HG03432 (cell line): ENCODE measurements around the gene PRKRIP1.
A peak's percentile ranks its signal among the peaks of the same experiment; 100 is the strongest.
"Not testable (repeated sequence)": the region's sequence is repeated elsewhere in the genome, so short reads cannot be mapped to it uniquely, and the experiment has no call there.

ENCODE experiments used
- ATAC-seq: cut with Tn5 transposase; IDR thresholded peaks from one replicate; pipeline ENCODE4 v1.9.1; 2021; ENCODE audit warnings: mild to moderate bottlenecking, moderate library complexity; ENCODE audit not compliant: unreplicated experiment

The PRKRIP1 gene

GRCh38 chr7:102403563-102403962 is 7.4 kb downstream of the PRKRIP1 start:
- no peak for ATAC-seq

DNA sequence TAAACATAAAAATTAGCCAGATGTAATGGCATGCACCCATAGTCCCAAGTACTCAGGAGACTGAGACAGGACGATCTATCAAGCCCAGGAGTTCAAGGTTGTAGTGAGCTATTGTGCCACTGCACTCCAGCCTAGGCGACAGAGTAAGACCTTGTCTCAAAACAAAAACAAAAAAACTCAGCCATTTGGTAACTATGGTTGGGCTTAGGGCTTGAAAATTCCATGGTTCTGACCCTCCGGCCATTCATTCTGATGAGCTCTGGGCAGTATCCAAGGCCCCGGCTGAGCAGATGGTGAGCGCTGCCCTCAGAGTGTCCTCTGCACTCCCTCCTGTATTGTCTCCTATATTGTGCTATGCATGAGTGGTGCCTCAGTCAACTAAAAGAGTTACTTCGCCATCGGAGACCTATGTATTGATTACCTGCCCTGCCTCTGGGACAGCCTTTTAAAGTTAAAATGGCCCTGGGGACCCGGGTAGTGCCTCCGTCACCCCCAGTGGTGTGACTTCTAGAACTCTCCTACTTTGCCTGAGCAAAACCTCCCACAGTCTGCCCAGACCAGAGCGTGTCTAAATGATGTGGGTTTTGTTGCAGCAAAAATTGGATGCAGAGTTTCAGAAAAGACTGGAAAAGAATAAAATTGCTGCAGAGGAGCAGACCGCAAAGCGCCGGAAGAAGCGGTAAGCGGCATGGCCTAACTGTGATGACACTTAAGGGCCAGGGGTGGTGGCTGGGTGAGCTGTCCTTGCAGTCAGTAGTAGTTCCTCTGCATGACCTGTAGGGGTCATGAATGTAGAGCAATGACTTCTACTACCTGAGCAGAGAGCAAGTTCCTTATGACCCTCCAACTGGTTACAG is 8.1 kb downstream of the PRKRIP1 start:
- peak; percentile 69 for ATAC-seq

- not testable (repeated sequence) for ATAC-seq
These were observed 8.7 kb downstream of the PRKRIP1 start for GRCh38 chr7:102404862-102405188.

GRCh38 chr7:102407910-102408309 is 11.7 kb downstream of the PRKRIP1 start:
- peak; percentile 15 for ATAC-seq

DNA sequence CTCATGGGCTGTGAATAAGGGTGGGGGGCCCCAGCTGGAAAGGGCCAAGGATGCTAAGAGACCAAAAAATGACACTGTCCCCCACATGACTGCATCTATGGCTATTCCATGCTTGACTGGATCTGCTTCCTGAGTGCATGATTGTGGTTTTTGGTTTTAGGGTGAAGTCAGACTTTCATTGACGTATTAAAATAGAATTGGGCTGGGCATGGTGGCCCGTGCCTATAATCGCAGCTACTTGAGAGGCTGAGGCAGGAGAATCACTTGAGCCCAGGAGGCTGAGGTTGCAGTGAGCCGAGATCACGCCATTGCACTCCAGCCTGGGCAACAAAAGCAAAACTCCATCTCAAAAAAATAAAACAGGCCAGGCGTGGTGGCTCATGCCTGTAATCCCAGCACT is 12.4 kb downstream of the PRKRIP1 start:
- peak; percentile 76 for ATAC-seq

DNA sequence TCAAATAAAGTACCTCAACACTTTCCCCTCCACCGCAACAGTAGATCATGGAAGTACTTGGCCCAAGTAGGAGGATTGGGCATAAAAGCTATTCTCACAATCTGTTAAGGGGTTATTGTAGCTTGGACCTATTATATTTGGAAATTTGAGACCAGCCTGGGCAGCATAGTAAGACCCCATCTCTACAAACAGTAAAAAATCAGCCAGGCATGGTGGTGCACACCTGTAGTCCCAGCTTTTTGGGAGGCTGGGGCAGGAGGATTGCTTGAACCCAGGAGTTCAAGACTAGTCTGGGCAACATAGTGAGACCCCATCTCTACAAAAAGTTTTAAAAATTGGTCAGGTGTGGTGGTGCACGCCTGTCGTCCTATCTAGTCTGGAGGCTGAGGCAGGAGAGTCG is 13.2 kb downstream of the PRKRIP1 start:
- no peak for ATAC-seq

- no peak for ATAC-seq
These were observed 14.0 kb downstream of the PRKRIP1 start for GRCh38 chr7:102410123-102410522.

- no peak for ATAC-seq
These were observed 14.8 kb downstream of the PRKRIP1 start for GRCh38 chr7:102410918-102411317.

DNA sequence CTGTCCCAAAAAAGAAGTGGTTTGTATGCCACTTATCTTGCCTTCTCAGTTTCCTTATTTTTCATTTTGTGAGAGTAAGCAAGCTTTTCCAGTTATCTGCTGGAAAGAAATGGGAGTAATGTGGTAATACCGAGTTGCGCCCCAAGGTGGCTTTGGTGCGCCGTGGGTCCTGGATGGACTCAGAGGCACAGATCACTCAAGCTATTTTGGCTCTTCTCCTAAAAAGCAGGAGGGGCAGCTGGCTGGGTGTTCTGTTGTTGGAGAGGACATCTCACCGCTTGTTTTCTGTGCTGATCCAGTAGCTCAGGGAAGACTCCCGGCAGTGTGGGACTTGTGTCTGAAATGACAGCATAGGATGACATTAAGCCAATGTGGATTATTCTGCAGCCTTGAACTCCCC is 16.4 kb downstream of the PRKRIP1 start:
- ATAC-seq, result no peak

GRCh38 chr7:102413091-102413490 is 16.9 kb downstream of the PRKRIP1 start:
- no peak for ATAC-seq

GRCh38 chr7:102413611-102414010 is 17.4 kb downstream of the PRKRIP1 start:
- ATAC-seq, result no peak

DNA sequence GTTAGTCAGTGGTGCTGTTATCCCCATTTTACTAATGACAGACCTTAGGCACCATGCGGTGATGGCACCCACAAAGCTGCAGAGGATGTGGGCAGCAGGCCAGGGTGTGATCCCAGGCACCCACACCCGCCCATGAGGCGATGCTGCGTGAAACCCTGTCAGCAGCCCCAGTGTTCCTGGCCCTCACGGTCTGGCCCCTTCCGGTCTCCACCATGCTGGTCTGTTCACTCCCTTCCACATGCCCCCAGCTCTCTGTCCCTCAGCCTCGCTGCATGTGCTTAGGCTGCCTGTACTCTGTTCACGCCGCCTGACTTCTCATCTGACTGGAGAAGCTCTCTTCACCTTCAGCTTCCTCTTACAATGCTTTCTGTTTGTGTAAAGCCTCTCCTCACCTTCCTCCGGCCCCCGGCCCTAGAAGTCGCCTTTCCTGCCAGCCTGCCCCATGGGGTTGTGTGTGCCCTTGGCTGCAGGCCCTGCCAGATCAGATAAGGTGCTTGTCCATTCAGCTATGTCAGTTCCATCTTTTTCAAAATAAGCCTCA is 19.6 kb downstream of the PRKRIP1 start:
- peak; percentile 59 for ATAC-seq

- no peak for ATAC-seq
These were observed 20.2 kb downstream of the PRKRIP1 start for GRCh38 chr7:102416406-102416805.

GRCh38 chr7:102417105-102417504 is 20.9 kb downstream of the PRKRIP1 start:
- ATAC-seq, result no peak

- ATAC-seq, result no peak
These were observed 22.4 kb downstream of the PRKRIP1 start for GRCh38 chr7:102418592-102418991.

- no peak for ATAC-seq
These were observed 25.6 kb downstream of the PRKRIP1 start for GRCh38 chr7:102421706-102422240.

- no peak for ATAC-seq
These were observed 28.0 kb downstream of the PRKRIP1 start for GRCh38 chr7:102424129-102424551.

- ATAC-seq, result peak; percentile 26
These were observed 28.6 kb downstream of the PRKRIP1 start for GRCh38 chr7:102424787-102425218.

DNA sequence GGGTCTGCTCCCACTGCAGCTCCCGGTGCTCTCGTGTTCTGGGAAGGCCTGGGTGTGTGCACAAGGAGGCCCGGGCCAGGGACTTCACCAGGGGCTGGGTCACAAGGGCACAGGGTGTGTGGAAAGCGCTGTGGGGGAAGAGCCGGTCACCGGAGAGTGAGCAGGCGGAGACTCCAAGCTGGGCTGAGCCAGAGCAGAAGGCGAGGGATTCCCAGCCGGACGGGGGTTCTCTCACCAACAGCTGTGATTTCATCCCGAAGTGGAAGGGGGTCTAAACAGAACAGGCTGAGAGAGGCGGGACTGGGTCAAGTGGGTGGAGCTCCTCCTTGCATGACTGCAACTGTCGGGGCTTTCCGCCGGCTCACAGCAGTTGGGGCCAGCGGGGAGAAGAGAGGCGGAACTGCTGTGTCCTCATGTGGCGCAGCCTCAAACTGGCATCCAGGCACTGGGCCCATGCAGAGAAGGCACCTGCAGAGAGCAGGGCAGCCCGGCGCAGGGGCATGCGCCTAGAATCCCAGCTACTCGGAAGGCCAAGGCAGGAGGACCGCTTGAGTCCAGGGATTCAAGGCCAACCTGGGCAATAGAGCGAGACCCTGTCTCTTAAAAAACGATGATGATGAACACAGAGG is 29.6 kb downstream of the PRKRIP1 start:
- ATAC-seq, result peak; percentile 67

- peak; percentile 52 for ATAC-seq
These were observed 30.3 kb downstream of the PRKRIP1 start for GRCh38 chr7:102426268-102427018.

DNA sequence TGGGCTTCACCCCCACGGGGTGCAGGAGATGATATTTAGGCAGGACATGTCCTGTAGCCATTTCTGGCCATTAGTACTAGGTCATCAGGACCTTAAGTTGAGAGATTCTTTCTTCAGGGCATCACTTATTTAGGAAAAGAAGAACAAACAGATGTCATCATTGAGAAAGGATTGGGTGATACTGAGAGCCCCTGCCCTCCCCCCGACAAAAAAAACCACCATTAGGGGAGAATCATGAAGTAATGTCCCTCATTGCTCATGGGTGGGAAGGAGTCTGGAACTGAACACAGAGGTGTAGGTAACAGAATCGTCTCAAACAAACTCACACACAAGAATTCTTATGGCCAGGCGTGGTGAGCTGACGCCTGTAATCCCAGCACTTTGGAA is 30.8 kb downstream of the PRKRIP1 start:
- no peak for ATAC-seq
